ENCODE results near the gene CD300A. TPM values are rescaled to one million over a fixed set of nuclear protein-coding genes. Genes with fewer than 3 reads are reported as not detected.

The CD300A gene
- total and polyA plus RNA-seq, 2 donors (not counting 1 experiment from before 2014, with no cell fraction given), result not detected

- H3K9me3 ChIP-seq (ENCODE audit: control insufficient read depth, insufficient read depth, low read depth, low read length), result no peaks in the 10 kb centered on the region
- H3K27ac ChIP-seq (ENCODE audit: insufficient read depth, low read length), result no peak overlapping the region
- no peak overlapping the region for H2AFZ ChIP-seq (ENCODE audit: low read length)
- no peaks in the 10 kb centered on the region for H3K36me3 ChIP-seq (ENCODE audit: control insufficient read depth, insufficient read depth, low read length)
- DNase-seq (ENCODE audit: low read depth in 2 of 2), result no peak
- H3K4me2 ChIP-seq (ENCODE audit: extremely low read depth, insufficient read depth, low read length), result no peak overlapping the region
- no peak overlapping the region for H3K9ac ChIP-seq (ENCODE audit: insufficient read depth, low read length)
- H4K20me1 ChIP-seq (ENCODE audit: control insufficient read depth, extremely low read depth, insufficient read depth, low read length), result no peaks in the 10 kb centered on the region
- H3K4me1 ChIP-seq (ENCODE audit: control insufficient read depth, extremely low read depth, insufficient read depth, low read length), result no peaks in the 10 kb centered on the region
- no peaks in the 10 kb centered on the region for H3K27me3 ChIP-seq (ENCODE audit: control insufficient read depth, insufficient read depth, low read length)
- TF ChIP-seq CTCF (conservative IDR thresholded peaks at IDR 0.05 in 1 of 2, IDR thresholded peaks at IDR 0.05 in 1 of 2; ENCODE audit: low read depth in 1 of 2, low read length in 2 of 2) (no peak), EZH2 (IDR thresholded peaks at IDR 0.05; ENCODE audit: low read length, missing control alignments) (no peak)
- H3K4me3 ChIP-seq (replicated peaks in 1 of 4; ENCODE audit: control extremely low read depth in 1 of 4, insufficient read depth in 1 of 4, low read depth in 3 of 4, low read length in 4 of 4), result no peak overlapping the region
- no peaks in the 10 kb centered on the region for H3K79me2 ChIP-seq (ENCODE audit: control insufficient read depth, insufficient read depth, low read length)
Observed at GRCh38 chr17:74450231-74450630, 16.2 kb upstream of the CD300A start.

DNA sequence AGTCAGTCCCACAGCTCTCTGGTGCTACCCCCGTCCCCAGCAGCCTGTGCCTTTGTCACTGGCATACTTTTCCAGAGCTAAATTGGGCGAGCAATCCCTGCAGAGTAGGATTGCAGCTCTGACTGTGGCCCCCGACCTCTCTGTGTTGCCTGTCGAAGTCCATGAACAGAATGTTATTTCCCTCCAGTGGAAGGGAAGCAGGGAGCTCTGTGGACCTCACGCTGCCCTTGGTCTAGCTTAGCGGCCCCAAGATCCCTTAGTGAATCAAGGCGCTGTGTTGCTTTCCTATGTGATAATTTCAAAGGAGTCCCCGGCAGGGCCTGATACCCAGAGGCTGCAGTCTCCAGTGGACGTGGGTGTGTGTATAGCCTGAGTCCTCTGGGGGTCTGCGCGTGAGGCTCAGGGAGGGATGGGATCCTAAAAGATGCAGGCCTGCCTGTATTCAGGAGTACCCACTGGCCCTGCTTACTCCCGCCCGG is 15.5 kb upstream of the CD300A start:
- Histone ChIP-seq H2AFZ (ENCODE audit: low read length) (no peak overlapping the region), H3K9me3 (ENCODE audit: control insufficient read depth, insufficient read depth, low read depth, low read length) (no peaks in the 10 kb centered on the region), H3K9ac (ENCODE audit: insufficient read depth, low read length) (no peak overlapping the region), H3K27ac (ENCODE audit: insufficient read depth, low read length) (no peak overlapping the region), H4K20me1 (ENCODE audit: control insufficient read depth, extremely low read depth, insufficient read depth, low read length) (no peaks in the 10 kb centered on the region), H3K79me2 (ENCODE audit: control insufficient read depth, insufficient read depth, low read length) (no peaks in the 10 kb centered on the region), H3K4me1 (ENCODE audit: control insufficient read depth, extremely low read depth, insufficient read depth, low read length) (no peaks in the 10 kb centered on the region), H3K4me3 (replicated peaks in 1 of 4; ENCODE audit: control extremely low read depth in 1 of 4, insufficient read depth in 1 of 4, low read depth in 3 of 4, low read length in 4 of 4) (no peak overlapping the region), H3K36me3 (ENCODE audit: control insufficient read depth, insufficient read depth, low read length) (no peaks in the 10 kb centered on the region), H3K27me3 (ENCODE audit: control insufficient read depth, insufficient read depth, low read length) (no peaks in the 10 kb centered on the region), H3K4me2 (ENCODE audit: extremely low read depth, insufficient read depth, low read length) (no peak overlapping the region)
- TF ChIP-seq CTCF (conservative IDR thresholded peaks at IDR 0.05 in 1 of 2, IDR thresholded peaks at IDR 0.05 in 1 of 2; ENCODE audit: low read depth in 1 of 2, low read length in 2 of 2), result no peak
- DNase-seq (ENCODE audit: low read depth in 2 of 2), result no peak

GRCh38 chr17:74451557-74451956 is 14.9 kb upstream of the CD300A start:
- TF ChIP-seq CTCF (conservative IDR thresholded peaks at IDR 0.05 in 1 of 2, IDR thresholded peaks at IDR 0.05 in 1 of 2; ENCODE audit: low read depth in 1 of 2, low read length in 2 of 2), result no peak
- TF ChIP-seq EZH2 (IDR thresholded peaks at IDR 0.05; ENCODE audit: low read length, missing control alignments), result no peak
- Histone ChIP-seq H3K27me3 (ENCODE audit: control insufficient read depth, insufficient read depth, low read length) (no peaks in the 10 kb centered on the region), H3K4me1 (ENCODE audit: control insufficient read depth, extremely low read depth, insufficient read depth, low read length) (no peaks in the 10 kb centered on the region), H3K79me2 (ENCODE audit: control insufficient read depth, insufficient read depth, low read length) (no peaks in the 10 kb centered on the region), H3K4me2 (ENCODE audit: extremely low read depth, insufficient read depth, low read length) (no peak overlapping the region), H3K4me3 (replicated peaks in 1 of 4; ENCODE audit: control extremely low read depth in 1 of 4, insufficient read depth in 1 of 4, low read depth in 3 of 4, low read length in 4 of 4) (no peak overlapping the region), H3K36me3 (ENCODE audit: control insufficient read depth, insufficient read depth, low read length) (no peaks in the 10 kb centered on the region), H3K9me3 (ENCODE audit: control insufficient read depth, insufficient read depth, low read depth, low read length) (no peaks in the 10 kb centered on the region), H3K27ac (ENCODE audit: insufficient read depth, low read length) (no peak overlapping the region), H2AFZ (ENCODE audit: low read length) (no peak overlapping the region), H4K20me1 (ENCODE audit: control insufficient read depth, extremely low read depth, insufficient read depth, low read length) (no peaks in the 10 kb centered on the region), H3K9ac (ENCODE audit: insufficient read depth, low read length) (no peak overlapping the region)
- DNase-seq (ENCODE audit: low read depth in 2 of 2), result no peak
